ENCODE measurements around the gene PLB1. TPM values are rescaled to one million over a fixed set of nuclear protein-coding genes. Genes with fewer than 3 reads are reported as not detected.

The PLB1 gene
- total and polyA plus RNA-seq, 2 experiments from 2014 or later, result 19.2 to 19.7 TPM

- H3K9me2 ChIP-seq (replicated peaks; ENCODE audit: insufficient read depth), result no peaks in the 10 kb centered on the region
- H3K4me2 ChIP-seq, result no peak overlapping the region
- WGBS (ENCODE audit: low lambda C conversion rate, missing lambda C conversion rate), result 84% methylated on average over 4 of the region's 4 CpGs
- H2AFZ ChIP-seq, result no peak overlapping the region
- TF ChIP-seq EZH2phosphoT487 (IDR thresholded peaks at IDR 0.05; ENCODE audit: low read depth, severe bottlenecking, unreplicated experiment), result no peak
- TF ChIP-seq CTCF (IDR thresholded peaks at IDR 0.05; ENCODE audit: poor library complexity), result no peak
- no peak for TF ChIP-seq EZH2 (IDR thresholded peaks at IDR 0.05; ENCODE audit: borderline replicate concordance)
- H3K27me3 ChIP-seq, result no peaks in the 10 kb centered on the region
- no peaks in the 10 kb centered on the region for H3K9me3 ChIP-seq (ENCODE audit: low read depth)
- peak overlapping the region; percentile 1 for H3K27ac ChIP-seq
- no peak for DNase-seq (ENCODE audit: low spot score)
- H3K4me1 ChIP-seq (ENCODE audit: insufficient read depth), result no peaks in the 10 kb centered on the region
- no peak overlapping the region for H3K4me3 ChIP-seq
- H3K36me3 ChIP-seq (replicated peaks; ENCODE audit: insufficient read depth, low read depth), result no peaks in the 10 kb centered on the region
- H4K20me1 ChIP-seq (ENCODE audit: insufficient read depth, poor library complexity, severe bottlenecking), result no peaks in the 10 kb centered on the region
- H3K79me2 ChIP-seq, result no peaks in the 10 kb centered on the region
These were observed 32.0 kb upstream of the PLB1 start for GRCh38 chr2:28463893-28464292.

GRCh38 chr2:28465148-28465885, 30.5 kb upstream of the PLB1 start:
- H3K4me3 ChIP-seq, result no peak overlapping the region
- no peak overlapping the region for H3K4me2 ChIP-seq
- peaks cover 3% of the 10 kb centered on the region for H3K4me1 ChIP-seq (ENCODE audit: insufficient read depth)
- H3K27ac ChIP-seq, result peak overlapping the region; percentile 59
- no peaks in the 10 kb centered on the region for H3K27me3 ChIP-seq
- H3K36me3 ChIP-seq (replicated peaks; ENCODE audit: insufficient read depth, low read depth), result no peaks in the 10 kb centered on the region
- WGBS (ENCODE audit: low lambda C conversion rate, missing lambda C conversion rate), result 57% methylated on average over 8 of the region's 8 CpGs
- H3K79me2 ChIP-seq, result no peaks in the 10 kb centered on the region
- no peak for DNase-seq (ENCODE audit: low spot score)
- no peaks in the 10 kb centered on the region for H3K9me3 ChIP-seq (ENCODE audit: low read depth)
- no peak overlapping the region for H2AFZ ChIP-seq
- H4K20me1 ChIP-seq (ENCODE audit: insufficient read depth, poor library complexity, severe bottlenecking), result no peaks in the 10 kb centered on the region
- H3K9me2 ChIP-seq (replicated peaks; ENCODE audit: insufficient read depth), result no peaks in the 10 kb centered on the region
- TF ChIP-seq EZH2 (IDR thresholded peaks at IDR 0.05; ENCODE audit: borderline replicate concordance) (no peak), EZH2phosphoT487 (IDR thresholded peaks at IDR 0.05; ENCODE audit: low read depth, severe bottlenecking, unreplicated experiment) (no peak), CTCF (IDR thresholded peaks at IDR 0.05; ENCODE audit: poor library complexity) (no peak)

- H3K36me3 ChIP-seq (replicated peaks; ENCODE audit: insufficient read depth, low read depth), result no peaks in the 10 kb centered on the region
- no peak for DNase-seq (ENCODE audit: low spot score)
- H2AFZ ChIP-seq, result no peak overlapping the region
- no peaks in the 10 kb centered on the region for H3K9me2 ChIP-seq (replicated peaks; ENCODE audit: insufficient read depth)
- TF ChIP-seq CTCF (IDR thresholded peaks at IDR 0.05; ENCODE audit: poor library complexity) (no peak), EZH2 (IDR thresholded peaks at IDR 0.05; ENCODE audit: borderline replicate concordance) (no peak), EZH2phosphoT487 (IDR thresholded peaks at IDR 0.05; ENCODE audit: low read depth, severe bottlenecking, unreplicated experiment) (no peak)
- no peak overlapping the region for H3K4me2 ChIP-seq
- no peak overlapping the region for H3K27ac ChIP-seq
- no peaks in the 10 kb centered on the region for H3K9me3 ChIP-seq (ENCODE audit: low read depth)
- no peak overlapping the region for H3K4me3 ChIP-seq
- H4K20me1 ChIP-seq (ENCODE audit: insufficient read depth, poor library complexity, severe bottlenecking), result no peaks in the 10 kb centered on the region
- H3K4me1 ChIP-seq (ENCODE audit: insufficient read depth), result peaks cover 10% of the 10 kb centered on the region
- H3K79me2 ChIP-seq, result no peaks in the 10 kb centered on the region
- H3K27me3 ChIP-seq, result no peaks in the 10 kb centered on the region
These were observed 26.6 kb upstream of the PLB1 start for GRCh38 chr2:28469304-28469703.
